ENCODE data around the gene CTSW.

CTSW gene

GRCh38 chr11:65856689-65857499 is 22.7 kb upstream of the CTSW start:
- peak; percentile 83 for DNase-seq

- no peak for DNase-seq
These were observed 22.2 kb upstream of the CTSW start for GRCh38 chr11:65857500-65857852.

GRCh38 chr11:65857853-65858680 is 21.6 kb upstream of the CTSW start, which contains the start of gene CFL1:
TSS of gene CFL1 (minus strand) at chr11:65858180. CDS start at chr11:65858099, 81 bp downstream.
- DNase-seq, result peak; percentile 97

GRCh38 chr11:65858681-65859087 is 21.0 kb upstream of the CTSW start:
- no peak for DNase-seq

GRCh38 chr11:65859095-65859811 is 20.4 kb upstream of the CTSW start:
- peak; percentile 99 for DNase-seq

GRCh38 chr11:65859812-65860277 is 19.8 kb upstream of the CTSW start:
- no peak for DNase-seq

GRCh38 chr11:65860278-65861164 is 19.1 kb upstream of the CTSW start, which contains the start of gene MUS81:
TSS of gene MUS81 (plus strand) at chr11:65860433. CDS start at chr11:65860754, 321 bp downstream.
- DNase-seq, result peak; percentile 91

GRCh38 chr11:65861165-65861505 is 18.5 kb upstream of the CTSW start:
- DNase-seq, result no peak

GRCh38 chr11:65861533-65862183 is 18.0 kb upstream of the CTSW start:
- no peak for DNase-seq

GRCh38 chr11:65862191-65862735 is 17.4 kb upstream of the CTSW start:
- DNase-seq, result no peak

- DNase-seq, result no peak
These were observed 16.4 kb upstream of the CTSW start for GRCh38 chr11:65862941-65863888.

GRCh38 chr11:65863889-65864705 is 15.5 kb upstream of the CTSW start:
- DNase-seq, result no peak

GRCh38 chr11:65864706-65865471 is 14.7 kb upstream of the CTSW start:
- no peak for DNase-seq

- no peak for DNase-seq
These were observed 14.0 kb upstream of the CTSW start for GRCh38 chr11:65865550-65866172.

- no peak for DNase-seq
These were observed 12.9 kb upstream of the CTSW start for GRCh38 chr11:65866509-65867283.

GRCh38 chr11:65867284-65868071 is 12.2 kb upstream of the CTSW start:
- DNase-seq, result no peak

All from NK-92 treated with Interleukin-12 subunit alpha and Interleukin-12 subunit beta, amount 100 ng/mL, for 24 hours (cell line).